IMR-90 (cell line): ENCODE data around the gene EGFL7. TPM values are rescaled to one million over a fixed set of nuclear protein-coding genes. Genes with fewer than 3 reads are reported as not detected.

Source experiments
- ATAC-seq: fragments of 200-7000 bp; cut with Tn5 transposase; 2 replicates; pipeline ENCODE4 v1.9.1; 2020; ENCODE audit warnings: low read depth, mild to moderate bottlenecking, moderate library complexity
- BruUV-seq: library from RNA; stranded (reverse); fragments of 400-500 nt; replicated peaks from 2 replicates; lab custom pipeline; 2021; lab: Mats Ljungman, UMichigan
- CTCF ChIA-PET: fragments of 300-600 bp; formaldehyde crosslinking; extraction: SDS; loops from one replicate; lab custom pipeline; 2021; ENCODE audit warnings: antibody characterized with exemption; lab: Yijun Ruan, JAX
- POLR2A ChIA-PET: fragments of 300-600 bp; sonication (Branson Sonifier 250); formaldehyde crosslinking; loops from one replicate; lab custom pipeline; 2022; ENCODE audit warnings: antibody characterized with exemption; ENCODE audit not compliant: unreplicated experiment; lab: Charles Lee
- DNase-seq: peaks from one replicate; pipeline ENCODE4 v3.0.0; 2013
- H2AFZ ChIP-seq: replicated peaks from 2 replicates; pipeline ENCODE3; 2013; ENCODE audit warnings: low read length, mild to moderate bottlenecking; ENCODE audit not compliant: poor library complexity
- H2AK5ac ChIP-seq: 2 replicates; pipeline ENCODE4 v1.6.1; 2013; ENCODE audit warnings: low read depth, low read length, inconsistent platforms
- H2AK9ac ChIP-seq: replicated peaks from 2 replicates; pipeline ENCODE3; 2013; ENCODE audit warnings: mild to moderate bottlenecking, low read depth, low read length, moderate library complexity; ENCODE audit not compliant: poor library complexity
- H2BK120ac ChIP-seq: 2 replicates; pipeline ENCODE4 v1.6.1; 2013; ENCODE audit warnings: low read depth, low read length, inconsistent platforms
- H2BK15ac ChIP-seq: 3 replicates; pipeline ENCODE4 v1.6.1; 2013; ENCODE audit warnings: low read depth, low read length, inconsistent platforms
- H2BK20ac ChIP-seq: 2 replicates; pipeline ENCODE4 v1.6.1; 2013; ENCODE audit warnings: low read depth, mild to moderate bottlenecking, inconsistent platforms, low read length, moderate library complexity
- H2BK5ac ChIP-seq: 2 replicates; pipeline ENCODE4 v1.6.1; 2013; ENCODE audit warnings: mild to moderate bottlenecking, low read depth, low read length, inconsistent platforms; ENCODE audit not compliant: poor library complexity, severe bottlenecking
- H3K14ac ChIP-seq: replicated peaks from 2 replicates; pipeline ENCODE4 v1.6.1; 2013; ENCODE audit warnings: low read depth, low read length, inconsistent platforms
- H3K18ac ChIP-seq: 2 replicates; pipeline ENCODE4 v1.6.1; 2013; ENCODE audit warnings: low read depth, low read length, control low read depth
- H3K23ac ChIP-seq: 2 replicates; pipeline ENCODE4 v1.6.1; 2013; ENCODE audit warnings: low read depth, low read length, inconsistent platforms
- H3K27ac ChIP-seq: 2 replicates; pipeline ENCODE4 v1.5.1; 2013; ENCODE audit warnings: mild to moderate bottlenecking, control low read depth, low read length; ENCODE audit not compliant: insufficient read depth
- H3K27me3 ChIP-seq: 2 replicates; pipeline ENCODE4 v1.6.1; 2013; ENCODE audit warnings: low read length; ENCODE audit not compliant: control insufficient read depth, insufficient read depth
- H3K36me3 ChIP-seq: 2 replicates; pipeline ENCODE4 v1.6.1; 2013; ENCODE audit warnings: low read length, mixed read lengths; ENCODE audit not compliant: control insufficient read depth, insufficient read depth
- H3K4ac ChIP-seq: 2 replicates; pipeline ENCODE4 v1.6.1; 2013; ENCODE audit warnings: low read depth, low read length, inconsistent platforms
- H3K4me1 ChIP-seq: 2 replicates; pipeline ENCODE4 v1.6.1; 2013; ENCODE audit warnings: low read length, mixed read lengths; ENCODE audit not compliant: control insufficient read depth, insufficient read depth
- H3K4me2 ChIP-seq: 2 replicates; pipeline ENCODE4 v1.6.1; 2013; ENCODE audit warnings: low read depth, mild to moderate bottlenecking, control low read depth, low read length, moderate library complexity
- H3K4me3 ChIP-seq: 2 replicates; pipeline ENCODE4 v1.5.1; 2013; ENCODE audit warnings: low read depth, mild to moderate bottlenecking, control low read depth, low read length, moderate library complexity; ENCODE audit not compliant: insufficient read depth
- H3K56ac ChIP-seq: 2 replicates; pipeline ENCODE4 v1.6.1; 2013; ENCODE audit warnings: low read length, inconsistent platforms; ENCODE audit not compliant: insufficient read depth; ENCODE audit errors: extremely low read depth
- H3K79me1 ChIP-seq, 2 experiments: 2 replicates each; pipeline ENCODE4 v1.6.1; 2013; ENCODE audit warnings: low read length in 2 of 2, inconsistent platforms in 1 of 2, low read depth in 1 of 2
- H3K9ac ChIP-seq: 2 replicates; pipeline ENCODE4 v1.6.1; 2013; ENCODE audit warnings: low read depth, low read length, control low read depth
- H3K9me1 ChIP-seq: 2 replicates; pipeline ENCODE4 v1.6.1; 2013; ENCODE audit warnings: low read length, inconsistent platforms; ENCODE audit not compliant: insufficient read depth
- H3K9me3 ChIP-seq: 2 replicates; pipeline ENCODE4 v1.6.1; 2013; ENCODE audit warnings: low read length; ENCODE audit not compliant: control insufficient read depth, insufficient read depth
- H4K20me1 ChIP-seq: 2 replicates; pipeline ENCODE4 v1.6.1; 2013; ENCODE audit warnings: low read length, inconsistent platforms; ENCODE audit not compliant: insufficient read depth
- H4K5ac ChIP-seq: 2 replicates; pipeline ENCODE4 v1.6.1; 2013; ENCODE audit warnings: mild to moderate bottlenecking, low read depth, low read length, control low read depth
- H4K8ac ChIP-seq, 2 experiments: 2 replicates each; pipeline ENCODE4 v1.6.1; 2013; ENCODE audit warnings: low read depth in 2 of 2, low read length in 2 of 2, control low read depth in 1 of 2, inconsistent platforms in 1 of 2
- H4K91ac ChIP-seq: 2 replicates; pipeline ENCODE4 v1.6.1; 2013; ENCODE audit warnings: low read depth, low read length, inconsistent platforms; ENCODE audit not compliant: insufficient read depth
- CTCF ChIP-seq: conservative IDR thresholded peaks from 2 replicates; pipeline ENCODE4 v1.5.1; 2012; ENCODE audit warnings: mild to moderate bottlenecking, low read depth, low read length, improper control_type of control experiment
- MAZ ChIP-seq: IDR thresholded peaks from 2 replicates; pipeline ENCODE4 v1.6.1; 2012; ENCODE audit warnings: low read depth, mild to moderate bottlenecking, low read length, improper control_type of control experiment, moderate library complexity, borderline replicate concordance
- NFE2L2 ChIP-seq: fragments of 150-350 bp; IDR thresholded peaks from 2 replicates; pipeline ENCODE4 v1.6.1; 2016; ENCODE audit warnings: low read depth, mild to moderate bottlenecking, low read length
- RCOR1 ChIP-seq: IDR thresholded peaks from 2 replicates; pipeline ENCODE4 v1.6.1; 2012; ENCODE audit warnings: mild to moderate bottlenecking, low read length, improper control_type of control experiment; ENCODE audit not compliant: insufficient replicate concordance
- RFX5 ChIP-seq: IDR thresholded peaks from 2 replicates; pipeline ENCODE4 v1.8.0; 2012; ENCODE audit warnings: low read depth, mild to moderate bottlenecking, low read length, moderate library complexity
- USF2 ChIP-seq: fragments of 150-350 bp; IDR thresholded peaks from 2 replicates; pipeline ENCODE4 v1.6.1; 2017; ENCODE audit warnings: mild to moderate bottlenecking, antibody characterized with exemption, low read length, low read depth
- whole genome bisulfite sequencing, 2 experiments: methylation state at CpG; one replicate each; pipeline versions ENCODE4 v1.1.5 to v1.1.7; 2013; ENCODE audit warnings: missing lambda C conversion rate in 2 of 2; ENCODE audit not compliant: insufficient read length in 1 of 2; ENCODE audit errors: extremely low coverage in 2 of 2; 5-methylcytosine and 5-hydroxymethylcytosine counted together
- dilution Hi-C: fragments of 300-500 bp; cut with HindIII; formaldehyde crosslinking; loops from one replicate; pipeline ENCODE4 v1.14.3; 2018; ENCODE audit warnings: low sequenced_read_pairs; ENCODE audit not compliant: unreplicated experiment
- in situ Hi-C: fragments of 300-500 bp; cut with MboI; formaldehyde crosslinking; loops from 3 replicates; pipeline ENCODE4 v1.14.3; 2019; ENCODE audit warnings: low sequenced_read_pairs, inconsistent platforms, mixed read lengths
- intact Hi-C: fragments of 100-400 bp; cut with micrococcal nuclease; formaldehyde crosslinking; loops from 2 replicates; pipeline ENCODE4 v1.10.0; 2022
- polyA plus RNA-seq, 3 experiments: library from polyadenylated mRNA; depleted of rRNA; stranded (reverse); fragments of >200 nt; gene quantifications; 2 replicates each; pipeline ENCODE4 v1.2.3, GENCODE V29; 2012; ENCODE audit warnings: low replicate concordance in 1 of 3
- total RNA-seq: library from RNA; depleted of rRNA; stranded (reverse); fragments of >200 nt; gene quantifications from 2 replicates; pipeline ENCODE4 v1.2.3, GENCODE V29; 2012

Gene EGFL7
- total and polyA plus RNA-seq, 2 of the 4 experiments (the other 2 are of a cell fraction) = 2.2 to 10.4 TPM

GRCh38 chr9:136651860-136652259 lies 10.9 kb upstream of the EGFL7 start:
- ATAC-seq (no peak), DNase-seq (no peak)
- H4K5ac ChIP-seq = no peak overlapping the region
- no peak overlapping the region for H3K18ac ChIP-seq
- no peaks in the 10 kb centered on the region for H4K20me1 ChIP-seq
- no peak overlapping the region for H2AFZ ChIP-seq
- no peak overlapping the region for H2BK120ac ChIP-seq
- no peak overlapping the region for H4K8ac ChIP-seq
- H3K14ac ChIP-seq = no peak overlapping the region
- H3K9me3 ChIP-seq = no peaks in the 10 kb centered on the region
- H3K4me3 ChIP-seq = no peak overlapping the region
- no peak overlapping the region for H3K27ac ChIP-seq
- 87% methylated on average over 6 of the region's 11 CpGs; no CpG with 5 or more reads in 1 of the 2 experiments for WGBS, 2 experiments
- no peak overlapping the region for H3K9ac ChIP-seq
- H3K4ac ChIP-seq = no peak overlapping the region
- H2AK9ac ChIP-seq = no peak overlapping the region
- BruUV-seq = no TSS peak
- POLR2A ChIA-PET = no interaction called here
- dilution Hi-C loops (no loop called here), intact Hi-C loops (no loop called here), in situ Hi-C loops (no loop called here)
- H3K4me2 ChIP-seq = no peak overlapping the region
- no peaks in the 10 kb centered on the region for H3K4me1 ChIP-seq
- H2BK15ac ChIP-seq = no peak overlapping the region
- no peak overlapping the region for H4K91ac ChIP-seq
- no peak overlapping the region for H2BK5ac ChIP-seq
- no peak overlapping the region for H3K23ac ChIP-seq
- TF ChIP-seq CTCF (no peak), MAZ (no peak), RFX5 (no peak), NFE2L2 (no peak), RCOR1 (no peak), USF2 (no peak)
- no peaks in the 10 kb centered on the region for H3K9me1 ChIP-seq
- peaks cover 3% of the 10 kb centered on the region; the same call in 1 of the 2 replicates for H3K27me3 ChIP-seq
- no peaks in the 10 kb centered on the region for H3K79me1 ChIP-seq
- no peak overlapping the region for H2AK5ac ChIP-seq
- H3K56ac ChIP-seq = no peak overlapping the region
- no peaks in the 10 kb centered on the region for H3K36me3 ChIP-seq
- CTCF ChIA-PET = no interaction called here
- no peak overlapping the region for H2BK20ac ChIP-seq
